IMR-90 (cell line): ENCODE data around the gene TMC7.

Experiments used
- CEBPB ChIP-seq: IDR thresholded peaks from 2 replicates; pipeline ENCODE4 v1.6.1; 2012; ENCODE audit warnings: low read depth, low read length, improper control_type of control experiment
- CHD1 ChIP-seq: IDR thresholded peaks from 2 replicates; pipeline ENCODE4 v1.6.1; 2012; ENCODE audit warnings: low read depth, low read length, improper control_type of control experiment
- CTCF ChIP-seq: conservative IDR thresholded peaks from 2 replicates; pipeline ENCODE4 v1.5.1; 2012; ENCODE audit warnings: mild to moderate bottlenecking, low read depth, low read length, improper control_type of control experiment
- MAZ ChIP-seq: IDR thresholded peaks from 2 replicates; pipeline ENCODE4 v1.6.1; 2012; ENCODE audit warnings: low read depth, mild to moderate bottlenecking, low read length, improper control_type of control experiment, moderate library complexity, borderline replicate concordance
- MXI1 ChIP-seq: IDR thresholded peaks from 2 replicates; pipeline ENCODE4 v1.6.1; 2012; ENCODE audit warnings: low read depth, mild to moderate bottlenecking, low read length, moderate library complexity, borderline replicate concordance
- POLR2A ChIP-seq: IDR thresholded peaks from 2 replicates; pipeline ENCODE4 v1.6.1; 2012; ENCODE audit warnings: mild to moderate bottlenecking, low read depth, low read length
- RAD21 ChIP-seq: IDR thresholded peaks from 2 replicates; pipeline ENCODE4 v1.6.1; 2012; ENCODE audit warnings: low read length, improper control_type of control experiment
- RCOR1 ChIP-seq: IDR thresholded peaks from 2 replicates; pipeline ENCODE4 v1.6.1; 2012; ENCODE audit warnings: mild to moderate bottlenecking, low read length, improper control_type of control experiment; ENCODE audit not compliant: insufficient replicate concordance
- RFX5 ChIP-seq: IDR thresholded peaks from 2 replicates; pipeline ENCODE4 v1.8.0; 2012; ENCODE audit warnings: low read depth, mild to moderate bottlenecking, low read length, moderate library complexity
- SMC3 ChIP-seq: fragments of 150-350 bp; IDR thresholded peaks from 2 replicates; pipeline ENCODE4 v1.6.1; 2016; ENCODE audit warnings: low read depth, mild to moderate bottlenecking, antibody characterized with exemption, low read length, moderate library complexity

- TF ChIP-seq MXI1 (no peak), CTCF (no peak), CHD1 (no peak), POLR2A (no peak), CEBPB (no peak), RCOR1 (no peak), RFX5 (no peak), MAZ (no peak), RAD21 (no peak), SMC3 (no peak)
These were observed 125.5 kb downstream of the TMC7 start for GRCh38 chr16:19109288-19109664.
